NCI-H2196 treated with DMSO at 0.1 percent for 48 hours (cell line): ENCODE results near the gene MSI2.

Source experiments
- DNase-seq: peaks from one replicate; lab custom pipeline; 2025; ENCODE audit not compliant: unreplicated experiment; lab: John Stamatoyannopoulos, UW

Gene MSI2

DNA sequence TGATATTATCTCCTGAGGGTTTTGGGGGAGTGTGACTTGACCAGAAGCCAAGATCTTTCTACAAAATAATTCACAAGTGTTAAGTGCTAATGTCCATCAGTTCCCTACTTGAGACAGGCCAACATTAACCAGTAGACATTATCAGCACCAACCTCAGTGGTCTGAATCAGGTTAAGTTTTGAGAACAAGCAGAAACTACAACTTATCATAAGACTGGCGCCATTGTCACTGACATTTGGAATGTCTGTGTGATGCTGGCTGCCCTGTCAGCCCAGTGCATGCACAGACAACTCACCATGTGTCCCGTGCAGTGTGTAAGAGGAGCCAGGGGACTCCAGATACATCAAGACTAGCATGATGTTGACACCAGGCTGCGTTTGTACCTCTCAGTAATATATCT is 412.0 kb downstream of the MSI2 start:
- no peak for DNase-seq

DNA sequence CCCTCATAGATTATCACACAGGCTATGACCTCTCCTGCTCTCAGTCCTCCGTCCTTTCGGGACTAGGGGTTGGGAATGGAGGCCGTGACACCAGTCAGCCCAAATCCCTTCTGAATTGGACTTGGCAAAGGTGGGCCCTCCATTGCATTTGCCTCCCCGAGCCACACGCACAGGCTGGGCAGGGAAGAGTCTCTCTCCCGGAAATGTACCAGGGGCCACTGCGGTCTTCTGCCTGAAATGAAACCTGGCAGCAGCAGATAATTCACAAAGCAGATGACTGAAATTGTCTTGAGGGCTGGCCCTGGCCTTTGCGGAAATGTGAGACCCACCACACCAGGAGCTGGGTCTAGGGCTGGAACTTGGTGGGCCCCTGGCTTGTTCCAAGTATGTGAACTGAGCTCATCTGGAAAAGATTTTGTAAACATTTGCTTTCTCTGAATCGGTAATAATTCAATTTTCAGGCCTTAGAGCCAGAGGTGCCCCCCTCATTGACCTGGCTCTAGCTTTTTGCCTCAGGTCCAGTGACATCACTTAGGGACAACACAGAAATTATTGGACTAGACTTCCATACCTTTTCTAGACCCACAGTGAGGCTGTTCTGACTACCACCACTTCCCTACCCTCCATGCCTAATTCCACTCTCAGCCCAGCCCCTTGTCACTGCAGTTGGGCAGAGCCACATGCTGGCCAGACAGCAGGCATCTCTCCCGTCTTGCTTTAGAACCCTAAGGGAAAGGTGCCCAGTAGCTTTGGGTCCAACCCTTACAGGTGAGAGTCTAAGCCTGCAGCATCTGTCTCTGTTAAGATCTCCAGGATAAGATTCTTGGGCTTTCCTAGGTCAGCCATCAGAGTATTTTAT is 413.6 kb downstream of the MSI2 start:
- DNase-seq = no peak

DNA sequence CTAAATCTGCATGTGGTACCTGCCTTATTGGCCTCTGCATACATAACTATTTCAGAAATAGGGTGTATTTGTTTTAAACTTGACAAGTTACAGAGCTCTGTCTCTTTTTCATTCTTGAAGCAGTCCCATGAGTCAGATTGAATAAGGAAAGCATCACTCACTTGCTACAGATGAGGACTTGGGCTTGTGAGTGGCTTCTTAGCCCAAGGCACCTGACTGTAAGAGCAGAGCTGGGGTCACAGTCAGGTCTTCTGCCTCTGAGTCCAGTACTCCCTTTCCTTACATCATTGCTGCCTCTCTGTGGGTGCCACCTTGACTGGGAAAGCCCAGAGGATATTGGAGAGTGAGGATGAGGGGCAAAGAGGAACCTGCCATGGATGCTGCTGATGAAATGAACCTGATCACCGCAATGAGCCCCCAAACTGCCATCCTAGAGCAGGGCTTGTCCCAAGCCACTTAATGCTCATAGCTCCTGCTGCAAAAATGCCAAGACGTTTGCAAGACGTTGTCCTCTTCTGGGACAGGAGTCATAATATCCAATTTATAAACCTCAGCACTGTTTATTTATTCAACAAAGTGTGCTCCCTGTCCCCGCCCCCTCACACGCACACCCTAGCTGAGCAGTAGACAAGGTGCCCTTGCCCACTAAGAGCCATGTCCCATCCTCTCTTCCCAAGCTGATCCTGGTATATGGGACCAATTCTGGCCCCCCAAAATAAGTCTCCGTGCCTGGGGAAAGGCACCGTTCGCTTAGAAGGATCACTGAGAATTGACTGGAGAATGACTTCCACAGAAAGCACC is 414.6 kb downstream of the MSI2 start:
- DNase-seq = no peak

GRCh38 chr17:57671667-57672632 is 415.6 kb downstream of the MSI2 start:
- DNase-seq = peak; percentile 53

- DNase-seq = no peak
Measured at GRCh38 chr17:57672971-57673370, 416.6 kb downstream of the MSI2 start.

GRCh38 chr17:57674894-57675293 is 418.6 kb downstream of the MSI2 start:
- no peak for DNase-seq

- DNase-seq = no peak
Measured at GRCh38 chr17:57675427-57676387, 419.4 kb downstream of the MSI2 start.

- DNase-seq = no peak
Measured at GRCh38 chr17:57676543-57676942, 420.2 kb downstream of the MSI2 start.

DNA sequence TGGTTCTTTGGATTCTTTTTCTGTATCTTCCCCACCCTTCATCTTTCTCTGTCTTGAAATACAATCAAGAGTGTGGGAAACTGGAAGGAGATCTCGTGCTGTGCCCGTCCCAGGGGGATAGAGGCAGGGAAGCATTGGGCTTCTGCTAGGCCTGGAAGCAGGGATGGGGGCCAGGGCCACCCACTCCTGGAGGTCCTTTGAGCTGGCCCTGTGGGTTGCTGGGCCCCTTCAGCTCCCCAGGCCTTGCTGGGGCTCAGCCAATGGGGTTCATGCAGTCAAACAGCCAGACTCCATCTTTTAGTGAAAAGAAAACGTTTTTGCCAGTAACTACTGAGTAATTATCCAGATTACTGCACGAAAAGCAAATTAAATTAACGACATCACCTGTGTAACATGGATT is 421.0 kb downstream of the MSI2 start:
- no peak for DNase-seq

DNA sequence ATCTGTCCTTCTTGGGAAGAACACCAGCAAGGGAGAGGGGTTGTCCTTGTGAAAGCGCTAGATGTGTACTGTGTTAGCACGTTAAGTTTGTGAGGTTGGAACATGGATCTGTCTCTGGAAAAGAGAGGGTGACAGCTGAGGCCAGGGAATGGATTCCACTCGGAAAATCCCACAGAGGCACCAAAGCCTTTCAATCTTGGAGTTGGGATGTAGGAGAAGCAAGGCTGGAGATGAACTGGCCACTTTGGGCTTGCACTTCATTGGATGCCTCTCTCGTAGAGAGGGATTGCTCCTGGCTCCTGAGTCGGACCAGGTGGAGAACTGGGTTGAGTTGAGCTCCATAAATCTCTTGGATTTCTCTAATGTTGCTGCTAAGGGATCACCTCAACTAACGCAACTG is 421.5 kb downstream of the MSI2 start:
- DNase-seq = no peak

- DNase-seq = no peak
Measured at GRCh38 chr17:57678393-57678792, 422.1 kb downstream of the MSI2 start.

GRCh38 chr17:57679356-57679755 is 423.0 kb downstream of the MSI2 start:
- DNase-seq = no peak

- no peak for DNase-seq
Measured at GRCh38 chr17:57679906-57680695, 423.8 kb downstream of the MSI2 start.

- no peak for DNase-seq
Measured at GRCh38 chr17:57682701-57683100, 426.4 kb downstream of the MSI2 start.

GRCh38 chr17:57684711-57685498 is 428.6 kb downstream of the MSI2 start:
- no peak for DNase-seq

DNA sequence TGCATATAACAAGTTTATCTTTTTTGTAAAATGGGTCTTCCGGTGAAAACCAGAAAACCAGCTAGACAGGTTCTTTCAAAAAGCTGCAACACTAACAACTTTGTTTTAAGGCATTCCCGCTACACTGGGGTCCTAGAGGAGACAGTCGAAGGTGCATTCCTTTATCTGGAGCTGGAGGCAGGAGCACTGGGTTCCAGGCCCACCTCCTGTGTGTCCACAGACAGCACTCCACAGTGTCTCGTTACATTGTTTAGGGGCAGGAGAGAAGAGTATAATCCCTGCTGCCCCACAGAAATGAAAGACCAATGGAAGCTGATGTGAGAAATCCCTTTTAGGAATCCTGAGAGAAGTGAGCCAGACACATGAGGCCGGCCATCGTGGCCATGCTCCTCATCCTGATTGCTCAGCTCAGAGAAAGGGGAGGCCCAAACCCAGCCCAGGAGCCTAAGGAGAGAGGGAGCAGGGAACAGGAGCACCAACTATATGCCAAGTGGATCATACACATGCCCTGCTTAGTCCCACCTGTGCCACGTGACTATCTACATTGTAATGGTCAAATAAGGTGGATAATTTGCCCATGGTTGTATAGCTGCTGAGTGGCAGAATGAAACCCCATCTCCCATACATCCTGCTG is 429.3 kb downstream of the MSI2 start:
- no peak for DNase-seq

DNA sequence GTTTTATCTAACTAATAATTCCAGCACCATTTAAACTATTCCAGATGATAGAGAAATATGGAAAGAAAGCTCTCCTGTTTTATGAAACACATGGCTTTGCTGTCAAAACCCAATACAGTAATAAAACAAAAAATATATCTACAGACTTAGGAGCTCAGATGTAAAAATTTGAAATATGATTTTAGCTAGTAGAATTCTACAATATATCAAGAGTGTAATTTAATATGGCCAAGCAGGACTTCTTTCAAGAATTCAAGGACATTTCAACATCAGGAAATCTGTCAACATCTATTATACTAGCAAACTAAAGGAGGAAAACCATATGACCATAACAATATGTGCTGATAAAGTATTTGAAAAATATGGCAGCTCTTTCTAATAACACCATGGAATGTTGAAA is 431.3 kb downstream of the MSI2 start:
- no peak for DNase-seq

DNA sequence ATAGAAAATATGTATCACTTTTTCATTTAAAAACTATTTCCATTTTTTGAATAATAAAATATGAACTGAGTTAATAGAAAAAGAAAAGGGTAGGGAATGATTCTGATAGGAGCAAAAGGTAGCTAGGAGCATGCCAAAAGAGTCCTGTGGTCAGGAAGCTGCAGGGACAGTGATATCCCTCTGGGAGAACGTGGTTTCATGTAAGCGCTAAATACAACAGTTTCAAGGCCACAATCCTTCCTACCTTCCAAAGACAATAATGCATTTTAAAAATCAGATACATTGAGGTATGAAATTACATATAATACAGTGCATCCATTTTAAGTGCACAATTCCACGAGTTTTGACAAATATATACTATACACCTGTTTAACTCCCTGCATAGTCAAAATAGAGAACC is 432.9 kb downstream of the MSI2 start:
- DNase-seq = no peak
